Naive thymus-derived CD4-positive, alpha-beta T cell (primary cell): ENCODE data around the gene GBA2. TPM values are rescaled to one million over a fixed set of nuclear protein-coding genes. Genes with fewer than 3 reads are reported as not detected.

Experiments used
- ATAC-seq: fragments of 150-1000 bp; cut with Tn5 transposase; 2 replicates; pipeline ENCODE4 v1.10.0; 2021; ENCODE audit warnings: mild to moderate bottlenecking, moderate library complexity
- CTCF ChIA-PET: fragments of 350-600 bp; sonication (Branson Sonifier 250); formaldehyde crosslinking; loops from one replicate; lab custom pipeline; 2021; ENCODE audit warnings: antibody characterized with exemption; lab: Charles Lee
- POLR2A ChIA-PET: fragments of 350-600 bp; sonication (Branson Sonifier 250); formaldehyde crosslinking; loops from one replicate; lab custom pipeline; 2021; ENCODE audit warnings: antibody characterized with exemption, inconsistent platforms; lab: Charles Lee
- DNase-seq, 9 donors: peaks; one replicate each; pipeline versions ENCODE4 v3.0.0 to v3.0.0-alpha.2; 2020 to 2022; ENCODE audit warnings: mixed read lengths in 1 of 9
- H3K27ac ChIP-seq: one replicate; pipeline ENCODE4 v1.7.0; 2013; ENCODE audit warnings: mild to moderate bottlenecking, low read depth, low read length, moderate library complexity
- H3K27me3 ChIP-seq, 2 donors: one replicate each; pipeline ENCODE4 v1.7.0; 2013; ENCODE audit warnings: low read length in 2 of 2, mild to moderate bottlenecking in 2 of 2, moderate library complexity in 2 of 2; ENCODE audit not compliant: control insufficient read depth in 2 of 2, insufficient read depth in 2 of 2
- H3K36me3 ChIP-seq, 3 experiments: 1 replicate in 2 of 3; 2 replicates in 1 of 3; pipeline ENCODE4 v1.7.0; 2013; ENCODE audit warnings: low read length in 3 of 3, mild to moderate bottlenecking in 3 of 3, moderate library complexity in 1 of 3; ENCODE audit not compliant: insufficient read depth in 3 of 3, control insufficient read depth in 2 of 3
- H3K4me1 ChIP-seq, 2 donors: one replicate each; pipeline ENCODE4 v1.7.0; 2013; ENCODE audit warnings: low read length in 2 of 2, mild to moderate bottlenecking in 2 of 2, moderate library complexity in 1 of 2; ENCODE audit not compliant: control insufficient read depth in 2 of 2, insufficient read depth in 2 of 2
- H3K4me3 ChIP-seq: 2 replicates; pipeline ENCODE4 v1.7.0; 2013; ENCODE audit warnings: mild to moderate bottlenecking, low read length
- H3K9me3 ChIP-seq, 3 experiments: 1 replicate in 2 of 3; 2 replicates in 1 of 3; pipeline ENCODE4 v1.7.0; 2013; ENCODE audit warnings: low read length in 3 of 3; ENCODE audit not compliant: control insufficient read depth in 2 of 3
- H3K27ac Mint-ChIP-seq, 9 donors: one replicate each; pipeline ENCODE4 v1.8.0; 2020 to 2022; ENCODE audit warnings: mixed read lengths in 9 of 9, mild to moderate bottlenecking in 8 of 9, moderate library complexity in 5 of 9, inconsistent platforms in 2 of 9
- H3K27me3 Mint-ChIP-seq, 5 donors: one replicate each; pipeline ENCODE4 v1.8.0; 2021 to 2022; ENCODE audit warnings: mixed read lengths in 5 of 5, mild to moderate bottlenecking in 1 of 5
- H3K36me3 Mint-ChIP-seq, 5 donors: one replicate each; pipeline ENCODE4 v1.8.0; 2020 to 2022; ENCODE audit warnings: mixed read lengths in 5 of 5, mild to moderate bottlenecking in 3 of 5, inconsistent platforms in 1 of 5
- H3K4me1 Mint-ChIP-seq, 7 donors: one replicate each; pipeline ENCODE4 v1.8.0; 2020 to 2022; ENCODE audit warnings: mixed read lengths in 7 of 7, mild to moderate bottlenecking in 3 of 7, inconsistent platforms in 1 of 7
- H3K4me3 Mint-ChIP-seq, 10 donors: one replicate each; pipeline ENCODE4 v1.8.0; 2020 to 2022; ENCODE audit warnings: mild to moderate bottlenecking in 10 of 10, mixed read lengths in 10 of 10, moderate library complexity in 6 of 10, inconsistent platforms in 2 of 10
- H3K9me3 Mint-ChIP-seq, 11 donors: one replicate each; pipeline ENCODE4 v1.8.0; 2020 to 2022; ENCODE audit warnings: mixed read lengths in 11 of 11, mild to moderate bottlenecking in 4 of 11, inconsistent platforms in 1 of 11, moderate library complexity in 1 of 11
- intact Hi-C, 2 donors: fragments of 100-400 bp; cut with micrococcal nuclease; formaldehyde crosslinking; loops; one replicate each; pipeline ENCODE4 v1.15.1; 2023
- polyA plus RNA-seq, 2 donors: library from polyadenylated mRNA; unstranded; fragments of 300-500 nt; fragmentation: Illumina TruSeq; gene quantifications; one replicate each; pipeline ENCODE4 v1.2.3, GENCODE V29; 2021
- total RNA-seq, 6 experiments: library from RNA in 5 of 6; stranded (reverse) in 5 of 6; gene quantifications; 1 replicate in 5 of 6; 2 replicates in 1 of 6; pipeline ENCODE4 v1.2.3 and lab custom pipeline; 2021 to 2026

Gene GBA2
- total and polyA plus RNA-seq, 7 experiments from 2014 or later, result 18.0 to 55.4 (median 47.5) TPM

GRCh38 chr9:35760651-35761050 is 11.6 kb upstream of the GBA2 start:
- no peaks in the 10 kb centered on the region for H3K9me3 ChIP-seq
- CTCF ChIA-PET, result interaction anchor here (0.6 to 0.9 kb wide), 2 partner anchors 12 to 361 kb away, joined by 3 read pairs; no protein-coding TSS in a partner anchor
- Mint-ChIP-seq H3K4me3 (peak overlapping the region in 1 of 10 donors; percentile 32), H3K27me3 (no peaks in the 10 kb centered on the region), H3K9me3 (no peaks in the 10 kb centered on the region), H3K27ac (peak overlapping the region in 1 of 9 donors; percentile 33), H3K36me3 (peaks cover 0 to 14% (median 2%) of the 10 kb centered on the region in 5 donors), H3K4me1 (peaks cover 38 to 68% (median 59%) of the 10 kb centered on the region in 7 donors)
- POLR2A ChIA-PET, result interaction anchor here (1.0 to 1.5 kb wide), 2 partner anchors 12 to 85 kb away, joined by 3 to 5 read pairs; partner anchors contain the start of genes GBA2 and RGP1
- H3K27me3 ChIP-seq, result no peaks in the 10 kb centered on the region
- no peak overlapping the region for H3K4me3 ChIP-seq
- ATAC-seq (no peak), DNase-seq (no peak)
- peaks cover 6 to 9% of the 10 kb centered on the region in 2 donors for H3K4me1 ChIP-seq
- peaks cover 0 to 6% (median 0%) of the 10 kb centered on the region in 3 experiments for H3K36me3 ChIP-seq
- intact Hi-C loops, result no loop called here
- H3K27ac ChIP-seq, result no peak overlapping the region

- Histone ChIP-seq H3K36me3 (peaks cover 0 to 6% (median 0%) of the 10 kb centered on the region in 3 experiments), H3K4me1 (peaks cover 6 to 9% of the 10 kb centered on the region in 2 donors), H3K9me3 (no peaks in the 10 kb centered on the region), H3K27me3 (no peaks in the 10 kb centered on the region), H3K27ac (no peak overlapping the region), H3K4me3 (no peak overlapping the region)
- no peak for ATAC-seq
- intact Hi-C loops, result no loop called here
- Mint-ChIP-seq H3K27ac (peak overlapping the region in 2 of 9 donors; percentile 38 to 55), H3K36me3 (peaks cover 0 to 14% (median 2%) of the 10 kb centered on the region in 5 donors), H3K4me3 (peak overlapping the region in 6 of 10 donors; percentile 6 to 73 (median 26)), H3K4me1 (peaks cover 39 to 71% (median 60%) of the 10 kb centered on the region in 7 donors), H3K9me3 (no peaks in the 10 kb centered on the region), H3K27me3 (no peaks in the 10 kb centered on the region)
- POLR2A ChIA-PET, result interaction anchor here (0.6 to 1.0 kb wide), 2 partner anchors 15 to 86 kb away, joined by 3 to 4 read pairs; no protein-coding TSS in a partner anchor
- no peak for DNase-seq
- CTCF ChIA-PET, result interaction anchor here (0.9 kb wide), 1 partner anchor 12 kb away, joined by 3 read pairs; no protein-coding TSS in a partner anchor
Measured at GRCh38 chr9:35759795-35760194, 10.8 kb upstream of the GBA2 start.

GRCh38 chr9:35758475-35759050 is 9.5 kb upstream of the GBA2 start:
- Mint-ChIP-seq H3K4me1 (peaks cover 39 to 71% (median 59%) of the 10 kb centered on the region in 7 donors), H3K4me3 (peak overlapping the region; percentile 18 to 99 (median 87)), H3K9me3 (no peaks in the 10 kb centered on the region), H3K27ac (peak overlapping the region in 7 of 9 donors; percentile 5 to 98 (median 69)), H3K27me3 (no peaks in the 10 kb centered on the region), H3K36me3 (peaks cover 0 to 19% (median 5%) of the 10 kb centered on the region in 5 donors)
- Histone ChIP-seq H3K36me3 (peaks cover 2 to 18% (median 2%) of the 10 kb centered on the region in 3 experiments), H3K4me1 (peaks cover 6 to 9% of the 10 kb centered on the region in 2 donors), H3K27ac (peak overlapping the region; percentile 82), H3K27me3 (no peaks in the 10 kb centered on the region), H3K9me3 (no peaks in the 10 kb centered on the region), H3K4me3 (no peak overlapping the region)
- POLR2A ChIA-PET, result interaction anchor here (0.7 to 1.9 kb wide), 2 partner anchors 9 to 54 kb away, joined by 3 to 8 read pairs; partner anchors contain the start of genes GBA2, RGP1 and SPAG8
- no peak for DNase-seq
- intact Hi-C loops, result no loop called here
- CTCF ChIA-PET, result no interaction called here
- ATAC-seq, result no peak

- H3K4me3 Mint-ChIP-seq, result peak overlapping the region; percentile 73 to 100 (median 94)
- H3K36me3 Mint-ChIP-seq, result peaks cover 0 to 21% (median 8%) of the 10 kb centered on the region in 5 donors
- Histone ChIP-seq H3K36me3 (peaks cover 7 to 25% (median 9%) of the 10 kb centered on the region in 3 experiments), H3K27ac (peak overlapping the region; percentile 82), H3K4me3 (no peak overlapping the region), H3K9me3 (no peaks in the 10 kb centered on the region), H3K4me1 (peaks cover 6 to 9% of the 10 kb centered on the region in 2 donors), H3K27me3 (no peaks in the 10 kb centered on the region)
- H3K4me1 Mint-ChIP-seq, result peaks cover 34 to 67% (median 59%) of the 10 kb centered on the region in 7 donors
- no peaks in the 10 kb centered on the region for H3K9me3 Mint-ChIP-seq
- POLR2A ChIA-PET, result interaction anchor here (0.7 to 1.9 kb wide), 2 partner anchors 8 to 54 kb away, joined by 3 to 8 read pairs; partner anchors contain the start of genes GBA2, RGP1 and SPAG8
- CTCF ChIA-PET, result no interaction called here
- H3K27ac Mint-ChIP-seq, result peak overlapping the region; percentile 31 to 98 (median 87)
- intact Hi-C loops, result loop anchor here (2.0 kb wide), 4 partner anchors 17 to 71 kb away; partner anchors contain the start of genes FAM221B (in 1 of the 2), HINT2 (in 1 of the 2) and TMEM8B (in 1 of the 2)
- H3K27me3 Mint-ChIP-seq, result no peaks in the 10 kb centered on the region
- DNase-seq, result no peak
- no peak for ATAC-seq
Measured at GRCh38 chr9:35757892-35758275, 8.9 kb upstream of the GBA2 start.

GRCh38 chr9:35757226-35757891 is 8.3 kb upstream of the GBA2 start:
- Mint-ChIP-seq H3K9me3 (no peaks in the 10 kb centered on the region), H3K4me3 (peak overlapping the region; percentile 89 to 100 (median 94)), H3K36me3 (peaks cover 3 to 26% (median 11%) of the 10 kb centered on the region in 5 donors), H3K27ac (peak overlapping the region; percentile 81 to 99 (median 88)), H3K4me1 (peaks cover 32 to 67% (median 57%) of the 10 kb centered on the region in 7 donors), H3K27me3 (no peaks in the 10 kb centered on the region)
- H3K4me1 ChIP-seq, result peaks cover 6 to 9% of the 10 kb centered on the region in 2 donors
- H3K27me3 ChIP-seq, result no peaks in the 10 kb centered on the region
- H3K9me3 ChIP-seq, result no peaks in the 10 kb centered on the region
- DNase-seq (peak in 5 of 9 donors; percentile 4 to 29 (median 11)), ATAC-seq (peak; percentile 21)
- H3K4me3 ChIP-seq, result peak overlapping the region; percentile 92
- POLR2A ChIA-PET, result interaction anchor here (0.9 to 2.2 kb wide), 9 partner anchors 8 to 110 kb away, joined by 3 to 11 read pairs (median 6); partner anchors contain the start of genes CCDC107, GBA2, RGP1 and RMRP
- intact Hi-C loops, result loop anchor here (2.0 kb wide), 4 partner anchors 17 to 71 kb away; partner anchors contain the start of genes FAM221B (in 1 of the 2), HINT2 (in 1 of the 2) and TMEM8B (in 1 of the 2)
- H3K36me3 ChIP-seq, result peaks cover 9 to 30% (median 12%) of the 10 kb centered on the region in 3 experiments
- peak overlapping the region; percentile 82 for H3K27ac ChIP-seq
- CTCF ChIA-PET, result interaction anchor here (0.5 to 2.3 kb wide), 10 partner anchors 10 to 139 kb away, joined by 3 to 13 read pairs (median 4); partner anchors contain the start of genes CCDC107, CREB3 and RMRP
